Activated CD8-positive, alpha-beta memory T cell treated with anti-CD3 and anti-CD28 coated beads for 1 hour (primary cell): ENCODE measurements around the gene PAK1.

Source experiments
- DNase-seq, 2 donors: peaks; one replicate each; pipeline ENCODE4 v3.0.0-alpha.2; 2020; ENCODE audit warnings: low read depth in 1 of 2; ENCODE audit errors: extremely low read depth in 1 of 2

Gene PAK1

DNA sequence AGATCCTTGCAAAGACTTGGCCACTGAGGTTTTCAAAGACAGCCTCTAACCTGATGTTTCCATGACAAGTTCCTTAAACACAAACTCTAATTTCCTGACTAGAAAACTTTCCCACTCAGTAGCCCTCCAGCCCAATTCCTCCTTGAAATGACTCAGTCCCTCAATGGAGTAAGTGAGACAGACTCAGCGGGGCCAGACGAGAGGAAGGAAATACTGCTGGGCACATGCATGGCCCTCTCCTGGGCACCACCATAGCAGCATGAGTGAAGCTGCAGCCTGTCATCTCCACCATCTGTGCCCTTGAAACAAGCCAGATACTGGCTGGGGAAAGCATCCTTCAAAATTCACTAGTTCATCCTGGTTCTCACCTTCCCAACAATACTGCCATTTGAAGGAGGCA lies 96.2 kb downstream of the PAK1 start:
- DNase-seq, result no peak

- DNase-seq, result no peak
These were observed 98.8 kb downstream of the PAK1 start for GRCh38 chr11:77375107-77375506.

GRCh38 chr11:77374611-77375031 lies 99.3 kb downstream of the PAK1 start:
- no peak for DNase-seq

- DNase-seq, result no peak
These were observed 99.8 kb downstream of the PAK1 start for GRCh38 chr11:77374108-77374507.

DNA sequence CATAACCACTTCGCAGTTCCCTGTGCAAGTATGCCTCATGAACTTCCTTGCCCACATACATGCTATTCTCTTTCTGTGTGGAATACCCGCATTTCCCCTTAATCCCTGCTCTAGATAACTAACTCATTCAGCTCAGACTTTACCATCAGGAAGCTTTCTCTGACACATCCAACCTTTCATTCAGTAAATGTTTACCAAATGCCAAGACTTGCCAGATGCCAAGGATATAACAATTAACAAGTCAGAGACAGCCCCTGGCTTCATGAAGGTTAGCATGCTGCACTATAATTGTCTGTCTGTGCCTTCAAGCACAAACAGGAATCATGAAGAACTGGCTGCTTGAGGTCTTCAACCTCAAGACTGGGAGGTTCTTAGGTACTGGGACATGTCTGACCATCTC lies 101.2 kb downstream of the PAK1 start:
- no peak for DNase-seq

GRCh38 chr11:77371646-77372045 lies 102.2 kb downstream of the PAK1 start:
- no peak for DNase-seq

DNA sequence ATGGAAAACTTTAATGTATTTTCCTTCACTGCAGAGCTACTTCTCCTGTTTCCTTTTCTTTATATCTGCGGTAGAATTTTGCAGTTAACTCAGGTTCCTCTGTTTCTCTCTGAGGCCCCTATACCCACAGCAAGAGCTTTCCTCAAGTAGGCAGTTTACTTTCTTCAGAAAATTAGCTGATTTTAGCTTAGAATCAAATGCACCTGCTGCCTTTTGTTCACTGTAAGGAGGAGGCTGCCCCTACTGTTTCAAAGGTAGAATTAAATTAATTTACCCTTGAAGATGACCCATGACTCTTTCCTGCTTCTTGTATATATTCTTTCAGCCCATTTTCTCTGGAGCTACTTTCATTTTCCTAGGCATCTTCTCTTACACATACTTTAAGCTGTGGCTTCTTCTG lies 103.7 kb downstream of the PAK1 start:
- DNase-seq, result no peak

DNA sequence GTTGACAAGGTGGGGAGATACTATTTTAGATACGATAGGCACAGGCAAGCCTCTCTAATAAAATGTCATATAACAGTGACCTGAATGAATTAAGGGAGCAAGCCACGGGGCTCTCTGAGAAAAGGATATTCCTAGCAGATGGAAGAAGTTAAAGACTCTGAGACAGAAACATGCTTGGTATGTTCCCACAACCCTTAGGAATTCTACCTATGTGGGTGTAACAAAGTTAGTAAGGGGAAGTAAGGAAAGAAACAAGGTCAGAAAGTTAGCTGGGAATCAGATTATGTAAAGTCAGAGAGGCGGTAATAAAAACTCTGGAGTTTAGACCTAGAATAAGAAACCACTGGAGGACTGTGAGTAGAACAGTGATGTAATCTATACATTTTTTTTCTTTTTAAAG lies 112.7 kb downstream of the PAK1 start:
- no peak for DNase-seq

DNA sequence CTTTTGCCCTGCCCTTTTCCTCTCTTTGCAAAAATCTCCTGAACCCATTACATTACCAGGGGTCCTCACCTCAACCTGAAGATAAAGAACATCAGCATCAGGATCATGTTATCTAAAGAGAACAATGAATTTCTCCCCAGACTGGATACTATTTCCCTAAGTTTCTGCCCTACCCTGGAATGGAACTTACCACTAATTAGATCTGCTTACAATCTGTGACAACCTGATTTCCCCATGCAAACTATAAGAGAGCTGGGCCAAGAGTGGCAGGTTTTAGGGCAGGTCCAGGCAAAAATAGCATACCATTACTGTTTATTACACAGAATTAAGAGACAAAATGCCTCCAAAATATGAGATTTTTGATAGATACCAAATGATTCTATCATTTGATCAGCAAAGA lies 114.4 kb downstream of the PAK1 start:
- DNase-seq, result no peak

DNA sequence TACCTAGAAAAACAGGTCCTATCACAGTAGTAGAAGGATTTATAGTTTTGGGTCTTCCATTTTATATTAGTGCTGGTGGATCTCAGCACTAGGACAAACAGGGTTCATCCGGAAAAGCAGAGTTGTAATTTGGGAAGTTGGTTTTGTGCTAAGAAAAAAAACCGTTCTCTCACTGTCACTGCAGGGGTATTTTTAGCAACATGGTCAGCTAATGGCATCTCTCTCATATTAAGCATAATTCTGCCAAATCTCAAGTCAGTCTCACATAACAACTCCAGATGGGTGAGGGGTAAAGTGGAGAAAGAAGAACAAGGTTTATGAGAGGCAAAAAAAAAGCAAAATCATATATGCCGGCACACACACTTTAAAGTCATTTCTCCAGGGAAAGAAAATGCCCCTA lies 120.8 kb downstream of the PAK1 start:
- DNase-seq, result no peak

DNA sequence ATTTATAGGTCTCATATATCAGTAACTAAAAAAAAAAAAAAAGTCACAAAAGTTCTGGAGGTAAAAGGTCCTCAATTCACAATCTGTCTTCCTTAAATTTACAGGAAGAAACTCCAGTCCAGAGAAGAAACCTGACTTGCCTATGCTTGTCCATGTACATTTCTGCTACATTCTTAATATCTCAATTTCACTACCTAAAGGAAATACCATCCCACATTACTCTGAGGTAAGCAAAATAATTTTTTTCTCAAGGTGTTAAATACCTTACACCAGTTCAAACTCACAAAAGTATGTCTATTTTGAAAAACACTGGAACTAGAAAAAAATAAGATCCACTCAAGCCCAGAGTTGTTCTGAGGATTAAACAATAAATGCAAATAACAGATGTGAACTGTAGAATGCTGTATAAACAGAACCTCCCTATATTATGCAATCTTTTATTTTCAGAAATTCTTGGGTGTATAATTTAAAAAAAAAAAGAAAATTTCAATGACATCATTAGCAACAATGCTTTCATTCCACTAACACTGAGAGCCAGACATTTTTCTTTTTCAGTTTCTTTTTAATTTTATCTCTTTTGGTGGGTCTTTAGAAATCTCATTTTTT lies 122.5 kb downstream of the PAK1 start:
- no peak for DNase-seq

GRCh38 chr11:77347948-77348347 lies 125.9 kb downstream of the PAK1 start:
- DNase-seq, result no peak

- DNase-seq, result no peak
These were observed 126.8 kb downstream of the PAK1 start for GRCh38 chr11:77346906-77347603.

DNA sequence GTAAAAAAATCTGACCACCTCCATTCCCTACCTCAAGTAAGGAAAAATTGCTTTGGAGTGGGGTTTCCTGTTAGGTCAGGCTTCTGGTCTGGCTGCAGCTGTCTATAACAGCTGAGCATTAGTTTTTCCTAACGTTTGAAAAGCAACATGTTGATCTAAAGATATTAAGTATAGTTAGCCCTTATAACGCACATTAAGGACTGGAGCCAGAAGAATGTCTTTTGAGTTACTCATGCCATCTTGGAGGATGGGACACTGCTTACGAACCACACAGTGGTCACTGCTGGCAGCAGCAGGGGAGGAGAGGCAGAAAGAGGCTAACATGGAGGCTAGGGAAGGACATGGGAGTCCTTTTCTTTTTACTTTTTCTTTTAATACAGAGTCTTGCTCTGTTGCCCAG lies 128.3 kb downstream of the PAK1 start:
- no peak for DNase-seq

- DNase-seq, result no peak
These were observed 133.4 kb downstream of the PAK1 start for GRCh38 chr11:77340501-77340900.

- no peak for DNase-seq
These were observed 141.6 kb downstream of the PAK1 start for GRCh38 chr11:77332259-77332658.

- DNase-seq, result no peak
These were observed 148.7 kb downstream of the PAK1 start for GRCh38 chr11:77325159-77325558.

DNA sequence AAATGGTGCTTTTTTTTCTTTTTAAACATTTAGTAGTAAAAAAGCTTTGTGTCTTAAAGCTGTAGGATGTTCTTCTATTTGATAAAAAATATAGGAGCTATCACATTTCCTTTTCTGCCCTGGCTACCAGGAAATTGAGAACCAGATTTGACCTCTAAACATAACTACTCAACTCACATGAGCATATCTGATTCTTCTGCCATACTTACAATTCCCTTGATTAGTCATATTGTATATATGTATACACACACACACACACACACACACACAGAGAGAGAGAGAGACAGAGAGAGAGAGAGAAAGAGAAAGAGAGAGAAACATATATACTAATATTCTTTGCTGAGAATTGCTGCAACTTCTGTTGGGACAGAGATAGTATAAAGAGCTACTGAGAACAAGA lies 149.4 kb downstream of the PAK1 start:
- no peak for DNase-seq

DNA sequence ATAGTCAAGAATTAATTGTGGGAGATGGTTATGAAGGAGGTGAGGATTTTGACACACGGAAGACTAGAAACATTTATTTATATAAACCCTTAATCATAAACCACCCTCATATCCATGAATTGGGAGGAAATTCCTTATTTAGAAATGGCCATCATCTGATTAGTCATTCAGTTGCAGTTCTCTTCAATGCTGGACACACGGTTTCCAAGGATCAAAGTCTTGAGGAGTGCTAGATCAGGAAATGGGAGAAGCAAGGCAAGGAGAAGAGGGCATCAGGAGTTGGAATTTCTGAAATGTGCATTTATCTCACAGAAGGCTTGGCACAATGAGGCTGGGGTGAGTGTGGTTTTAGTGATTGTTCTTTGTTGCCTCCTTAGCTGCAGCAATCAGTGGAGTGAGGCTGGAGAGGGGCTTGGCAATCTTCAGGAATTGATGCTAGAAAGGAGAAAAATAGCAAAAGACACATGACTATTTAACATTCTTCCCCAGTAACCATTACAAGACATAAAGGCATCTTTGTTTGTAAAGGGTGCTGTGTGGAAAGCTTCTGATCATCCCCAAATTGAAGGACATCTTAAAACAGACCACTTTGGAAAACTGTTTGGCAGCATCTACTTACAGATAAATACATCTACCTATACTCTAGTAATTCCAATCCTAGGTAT lies 150.8 kb downstream of the PAK1 start:
- DNase-seq, result no peak

DNA sequence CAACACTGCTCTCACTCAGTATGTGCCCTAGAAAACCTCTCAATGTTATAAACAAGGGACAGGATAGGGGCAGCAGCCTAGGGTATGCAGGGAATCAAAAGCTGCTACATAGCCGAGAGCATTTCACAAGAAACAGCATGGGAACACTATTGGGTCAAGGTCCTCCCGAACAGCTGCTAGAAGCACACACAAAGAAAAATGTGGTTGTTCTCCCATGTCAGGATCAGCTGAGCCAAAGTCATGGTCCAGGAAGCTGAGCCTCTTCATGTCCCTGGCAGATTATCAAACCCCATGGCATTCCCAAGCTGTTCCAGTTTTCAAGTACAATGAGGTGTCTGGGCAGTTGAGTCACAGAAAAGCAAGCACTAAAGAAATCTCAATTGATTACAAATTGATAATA lies 151.4 kb downstream of the PAK1 start:
- DNase-seq, result no peak

DNA sequence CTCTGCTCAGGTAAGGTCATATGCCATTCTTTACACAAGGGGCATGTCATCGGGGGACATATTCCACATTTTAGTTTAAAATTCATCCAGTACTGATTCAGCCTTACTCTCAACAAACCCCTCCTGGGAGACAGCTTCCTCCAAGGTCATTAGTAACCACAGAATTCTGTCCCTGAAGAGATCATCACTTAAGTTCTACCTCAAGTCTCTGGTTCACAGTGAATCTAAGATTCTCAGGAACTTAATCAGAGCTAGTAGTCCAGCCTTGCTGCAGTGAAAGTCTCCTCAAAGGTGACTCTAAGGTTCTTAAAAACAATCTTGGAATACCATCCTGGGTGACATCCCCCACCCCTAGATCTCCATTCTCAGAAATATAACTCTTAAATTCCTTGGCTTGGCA lies 153.5 kb downstream of the PAK1 start:
- no peak for DNase-seq

GRCh38 chr11:77318600-77318999 lies 155.3 kb downstream of the PAK1 start:
- DNase-seq, result no peak
